ENCODE results near the gene CHSY1.

The CHSY1 gene

GRCh38 chr15:101156509-101157159 is 95.2 kb downstream of the CHSY1 start:
- DNase-seq = no peak

- no peak for DNase-seq
Measured at GRCh38 chr15:101156061-101156460, 95.8 kb downstream of the CHSY1 start.

- DNase-seq = no peak
Measured at GRCh38 chr15:101153801-101154656, 97.8 kb downstream of the CHSY1 start.

- DNase-seq = peak in 5 of 58 donors; percentile 13 to 44 (median 23)
Measured at GRCh38 chr15:101152914-101153313, 98.9 kb downstream of the CHSY1 start.

GRCh38 chr15:101151288-101151687 is 100.6 kb downstream of the CHSY1 start:
- no peak for DNase-seq

GRCh38 chr15:101150723-101151040 is 101.2 kb downstream of the CHSY1 start:
- no peak for DNase-seq

- no peak for DNase-seq
Measured at GRCh38 chr15:101149864-101150722, 101.8 kb downstream of the CHSY1 start.

GRCh38 chr15:101148881-101149664 is 102.8 kb downstream of the CHSY1 start:
- DNase-seq = no peak

GRCh38 chr15:101148166-101148880 is 103.5 kb downstream of the CHSY1 start:
- DNase-seq = no peak

- no peak for DNase-seq
Measured at GRCh38 chr15:101147181-101147580, 104.7 kb downstream of the CHSY1 start.

GRCh38 chr15:101146118-101146702 is 105.6 kb downstream of the CHSY1 start:
- DNase-seq = no peak

GRCh38 chr15:101145362-101145761 is 106.5 kb downstream of the CHSY1 start:
- no peak for DNase-seq

GRCh38 chr15:101143321-101143720 is 108.5 kb downstream of the CHSY1 start:
- no peak for DNase-seq

- no peak for DNase-seq
Measured at GRCh38 chr15:101142711-101143110, 109.1 kb downstream of the CHSY1 start.

GRCh38 chr15:101141926-101142527 is 109.8 kb downstream of the CHSY1 start:
- no peak for DNase-seq

- no peak for DNase-seq
Measured at GRCh38 chr15:101140697-101141065, 111.2 kb downstream of the CHSY1 start.

- no peak for DNase-seq
Measured at GRCh38 chr15:101139986-101140696, 111.7 kb downstream of the CHSY1 start.

- DNase-seq = no peak
Measured at GRCh38 chr15:101138913-101139880, 112.7 kb downstream of the CHSY1 start.
